H7 (cell line): ENCODE data around the gene SMIM27. TPM values are rescaled to one million over a fixed set of nuclear protein-coding genes. Genes with fewer than 3 reads are reported as not detected.
"Not testable (repeated sequence)": the region's sequence is repeated elsewhere in the genome, so short reads cannot be mapped to it uniquely, and the experiment has no call there.

Experiments
- DNase-seq: peaks from one replicate; pipeline ENCODE4 v3.0.0; 2012
- H3K27me3 ChIP-seq: 2 replicates; pipeline ENCODE4 v1.6.0; 2011; ENCODE audit warnings: mild to moderate bottlenecking, low read length; ENCODE audit not compliant: control insufficient read depth, insufficient read depth
- H3K36me3 ChIP-seq: replicated peaks from 2 replicates; pipeline ENCODE4 v1.5.1; 2011; ENCODE audit warnings: low read length; ENCODE audit not compliant: control insufficient read depth, insufficient read depth
- H3K4me3 ChIP-seq: 2 replicates; pipeline ENCODE4 v1.5.1; 2011; ENCODE audit warnings: low read depth, mild to moderate bottlenecking, control low read depth, low read length, moderate library complexity; ENCODE audit not compliant: insufficient read depth
- total RNA-seq: library from RNA; depleted of rRNA; stranded (reverse); fragments of >200 nt; shearing (Covaris generic); gene quantifications from 2 replicates; pipeline ENCODE4 v1.2.3, GENCODE V29; 2014

SMIM27 gene
- total RNA-seq, 1 experiment from 2014 or later = 16.7 TPM

DNA sequence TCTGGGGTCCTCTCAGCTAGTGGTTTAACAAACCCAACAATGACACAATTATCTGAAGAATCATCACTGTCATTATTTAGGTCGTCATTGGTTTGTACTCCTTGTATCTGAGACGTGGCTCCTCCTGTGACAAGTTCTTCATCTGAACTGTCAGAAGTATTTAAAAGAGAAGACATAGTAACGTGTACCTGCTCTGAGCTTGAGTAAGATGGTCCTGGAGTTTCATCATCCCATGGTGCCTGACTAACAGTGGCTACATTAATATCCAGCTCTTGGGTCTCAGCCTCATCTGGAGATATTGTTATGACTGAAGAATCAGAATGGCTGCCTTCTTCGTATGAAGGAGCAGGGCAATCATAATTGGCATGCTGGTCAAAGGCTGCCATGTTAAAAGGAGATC lies 9.1 kb upstream of the SMIM27 start:
- DNase-seq = no peak
- Histone ChIP-seq H3K4me3 (no peak overlapping the region), H3K36me3 (peaks cover 9% of the 10 kb centered on the region), H3K27me3 (no peaks in the 10 kb centered on the region)

DNA sequence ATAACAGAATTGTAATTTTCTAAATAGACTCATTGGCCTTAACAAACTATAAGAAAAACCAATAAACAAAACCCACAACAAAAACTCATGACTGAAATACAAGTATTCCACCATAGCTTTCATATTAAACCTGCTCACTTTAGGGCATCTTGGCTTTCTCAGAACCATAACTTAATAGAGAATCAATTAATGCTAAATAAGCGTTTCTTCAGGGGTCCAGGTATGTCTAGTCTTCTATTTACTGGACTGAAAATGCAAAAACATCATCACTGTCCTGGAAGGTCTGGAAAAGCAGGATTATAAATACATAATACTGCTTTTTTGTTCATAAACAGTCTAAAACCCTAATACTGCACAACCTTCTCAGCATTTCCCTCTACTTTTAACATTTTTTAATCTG lies 6.2 kb upstream of the SMIM27 start:
- H3K27me3 ChIP-seq = no peaks in the 10 kb centered on the region
- no peak for DNase-seq
- H3K4me3 ChIP-seq = no peak overlapping the region
- peaks cover 9% of the 10 kb centered on the region for H3K36me3 ChIP-seq

DNA sequence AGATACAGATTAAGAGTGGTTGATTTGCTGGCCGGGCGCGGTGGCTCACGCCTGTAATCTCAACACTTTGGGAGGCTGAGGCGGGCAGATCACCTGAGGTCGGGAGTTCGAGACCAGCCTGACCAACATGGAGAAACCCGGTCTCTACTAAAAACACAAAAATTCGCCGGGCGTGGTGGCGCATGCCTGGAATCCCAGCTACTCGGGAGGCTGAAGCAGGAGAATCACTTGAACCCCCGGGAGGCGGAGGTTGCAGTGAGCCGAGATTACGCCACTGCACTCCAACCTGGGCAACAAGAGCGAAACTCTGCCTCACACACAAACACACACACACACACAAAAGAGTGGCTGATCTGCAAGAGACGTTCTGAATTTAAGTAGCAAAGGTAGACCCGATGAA lies 3.9 kb upstream of the SMIM27 start:
- H3K4me3 ChIP-seq, DNase-seq, H3K27me3 ChIP-seq, H3K36me3 ChIP-seq: not testable (repeated sequence)

DNA sequence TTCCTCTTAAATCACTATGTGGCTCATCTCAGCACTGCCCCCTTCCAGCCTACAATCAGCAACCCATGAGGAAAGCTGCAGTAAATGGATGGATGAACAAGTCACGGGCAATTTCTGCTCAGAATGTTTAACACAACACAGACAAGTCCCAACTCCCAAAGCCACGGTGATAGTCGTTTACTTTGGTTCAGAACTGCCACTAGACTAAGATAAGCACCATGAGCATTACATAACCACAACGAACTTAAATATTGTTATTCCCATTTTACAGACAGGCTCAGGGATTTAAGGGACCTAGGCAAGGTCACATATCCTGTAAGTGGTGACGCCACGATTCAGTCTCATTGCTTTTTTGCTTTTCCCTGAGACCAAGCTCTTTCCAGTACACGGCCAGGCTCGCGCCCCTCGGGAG lies 2.0 kb upstream of the SMIM27 start:
- Histone ChIP-seq H3K36me3 (no peaks in the 10 kb centered on the region), H3K27me3 (no peaks in the 10 kb centered on the region), H3K4me3 (peak overlapping the region; percentile 94)
- peak; percentile 50 for DNase-seq

DNA sequence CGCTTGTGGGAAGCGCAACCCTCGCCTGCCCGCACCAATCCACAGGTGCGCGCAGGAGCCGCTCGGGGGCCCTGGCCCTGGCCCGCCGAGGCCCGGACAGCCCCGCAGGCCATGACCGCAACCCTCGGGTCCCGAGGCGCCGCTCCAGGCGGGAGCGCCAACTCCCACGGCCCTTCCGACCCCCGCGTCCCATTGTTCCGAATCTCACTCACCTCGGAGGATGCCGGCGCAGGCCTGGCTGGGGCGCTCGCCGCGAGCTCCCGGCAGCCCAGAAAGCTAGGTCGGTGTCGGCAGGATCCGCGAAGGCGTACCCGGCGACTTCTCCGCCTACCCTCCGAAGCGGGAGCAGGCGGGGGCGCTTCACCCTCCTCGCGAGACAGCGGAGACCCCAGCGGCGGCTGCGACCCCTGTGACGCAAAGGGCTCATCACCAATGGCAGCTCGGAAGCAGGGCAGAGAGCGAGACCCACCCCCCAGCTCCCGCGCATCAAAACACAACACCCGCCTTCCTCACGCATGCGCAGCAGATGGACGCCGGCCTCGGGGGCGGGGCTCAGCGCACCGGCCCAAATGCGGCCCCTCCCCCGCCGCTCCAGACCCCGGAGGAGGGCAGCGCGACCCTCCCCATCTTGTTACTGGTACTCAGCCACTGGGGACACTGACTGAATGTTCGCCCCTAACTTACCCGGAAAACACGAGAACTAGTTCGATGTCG lies 1.4 kb upstream of the SMIM27 start:
- H3K36me3 ChIP-seq = no peaks in the 10 kb centered on the region
- H3K27me3 ChIP-seq = no peaks in the 10 kb centered on the region
- H3K4me3 ChIP-seq = peak overlapping the region; percentile 94
- peak; percentile 98 for DNase-seq

DNA sequence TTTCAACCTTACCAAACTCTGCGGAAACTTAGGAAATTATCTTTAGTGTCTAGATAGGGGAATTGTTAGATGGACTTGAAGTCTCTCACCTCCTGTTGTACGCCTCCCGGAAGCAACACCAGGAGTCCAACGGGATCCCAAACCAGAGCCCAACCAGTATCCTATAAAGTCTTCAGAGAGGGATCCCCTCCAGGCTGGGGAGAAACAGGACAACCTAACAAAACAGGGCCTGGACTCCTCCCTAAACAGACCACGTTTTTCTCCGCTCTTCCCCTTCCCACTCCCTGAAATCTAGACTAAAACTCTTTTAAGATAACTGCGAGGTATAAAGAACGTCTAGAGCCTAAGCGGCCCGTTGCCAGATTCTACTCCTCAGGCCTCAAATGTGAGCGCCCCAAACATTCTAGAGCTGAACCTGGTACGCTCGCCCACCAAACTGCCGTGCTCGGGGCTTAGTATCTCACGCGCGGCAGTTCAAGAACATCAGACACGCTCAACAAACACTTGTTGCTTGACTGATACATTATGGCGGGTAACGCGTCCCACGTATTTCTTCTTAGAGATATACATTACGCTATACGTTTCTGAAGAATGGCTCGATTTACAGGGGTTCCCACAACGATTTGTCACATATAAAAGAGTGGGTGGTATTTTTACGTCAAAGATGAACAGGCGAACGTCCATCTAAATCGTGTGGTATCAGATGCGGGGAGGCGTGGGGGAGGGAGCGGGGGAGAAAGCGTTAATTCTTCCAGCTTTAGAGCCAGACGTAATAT lies 663 bp upstream of the SMIM27 start:
- no peaks in the 10 kb centered on the region for H3K27me3 ChIP-seq
- peak; percentile 35 for DNase-seq
- H3K36me3 ChIP-seq = no peaks in the 10 kb centered on the region
- peak overlapping the region; percentile 94 for H3K4me3 ChIP-seq

DNA sequence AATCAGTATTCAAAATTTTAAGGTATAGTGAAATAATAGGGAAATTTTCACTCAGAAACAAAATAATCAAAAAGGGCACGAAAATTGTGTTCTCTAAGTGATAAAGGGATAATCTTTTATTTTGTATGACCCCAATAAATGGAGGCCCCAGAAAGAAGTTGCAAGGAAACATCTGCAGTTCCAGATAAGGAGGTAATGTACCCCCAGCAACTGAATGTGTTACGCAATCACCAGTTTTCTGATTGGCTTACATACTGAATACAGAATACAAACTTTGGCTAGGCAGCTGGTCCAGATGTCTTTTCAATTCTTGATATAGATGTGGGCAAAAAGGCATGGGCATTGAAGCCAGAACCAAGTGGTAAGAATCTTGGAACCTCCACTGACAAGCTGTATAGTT lies 2.0 kb downstream of the SMIM27 start:
- DNase-seq = no peak
- no peaks in the 10 kb centered on the region for H3K27me3 ChIP-seq
- H3K36me3 ChIP-seq = no peaks in the 10 kb centered on the region
- no peak overlapping the region for H3K4me3 ChIP-seq

DNA sequence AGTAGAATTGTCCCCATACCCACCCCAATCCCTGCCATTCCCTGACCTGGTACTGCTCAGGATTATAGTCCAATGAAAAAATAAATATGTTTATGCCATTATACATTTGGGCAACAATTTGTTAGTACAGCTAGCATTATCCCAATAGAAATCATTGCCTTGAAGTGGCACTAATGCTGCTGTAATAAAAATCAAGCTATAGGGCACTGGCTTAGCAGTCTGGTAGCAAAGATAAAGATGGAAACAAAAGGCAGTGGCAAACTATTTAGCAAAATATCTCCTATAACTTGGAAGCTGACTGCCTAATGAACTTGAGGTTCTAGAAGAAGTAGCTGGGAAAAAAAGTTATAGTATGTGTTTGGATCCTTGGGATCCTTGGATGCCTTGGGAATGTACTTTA lies 2.5 kb downstream of the SMIM27 start:
- no peak for DNase-seq
- no peak overlapping the region for H3K4me3 ChIP-seq
- H3K27me3 ChIP-seq = no peaks in the 10 kb centered on the region
- H3K36me3 ChIP-seq = no peaks in the 10 kb centered on the region

DNA sequence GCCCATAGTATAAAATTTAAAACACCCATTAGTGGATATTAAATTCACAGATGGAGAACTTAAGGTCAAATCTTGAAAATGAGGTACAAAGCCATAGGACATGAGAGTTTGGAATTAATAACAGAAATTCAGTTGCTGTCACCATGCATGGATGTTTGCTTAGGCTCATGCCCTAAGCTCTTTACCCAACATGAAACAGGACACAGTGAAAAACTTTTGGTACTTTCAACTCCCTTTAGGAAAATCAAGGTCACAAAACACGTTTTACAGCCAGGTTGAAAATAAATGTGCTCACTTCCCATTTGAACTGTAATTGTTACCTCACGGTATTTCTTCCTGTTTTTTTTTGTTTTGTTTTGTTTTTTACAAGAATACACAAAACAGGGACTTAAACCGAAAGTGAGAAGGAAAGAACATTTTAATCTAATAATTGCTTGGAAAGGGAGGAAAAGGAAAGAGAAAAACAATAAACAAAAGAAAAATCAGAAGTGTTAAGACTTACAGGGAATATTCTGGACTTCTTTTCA lies 6.3 kb downstream of the SMIM27 start:
- Histone ChIP-seq H3K36me3 (no peaks in the 10 kb centered on the region), H3K27me3 (no peaks in the 10 kb centered on the region)

DNA sequence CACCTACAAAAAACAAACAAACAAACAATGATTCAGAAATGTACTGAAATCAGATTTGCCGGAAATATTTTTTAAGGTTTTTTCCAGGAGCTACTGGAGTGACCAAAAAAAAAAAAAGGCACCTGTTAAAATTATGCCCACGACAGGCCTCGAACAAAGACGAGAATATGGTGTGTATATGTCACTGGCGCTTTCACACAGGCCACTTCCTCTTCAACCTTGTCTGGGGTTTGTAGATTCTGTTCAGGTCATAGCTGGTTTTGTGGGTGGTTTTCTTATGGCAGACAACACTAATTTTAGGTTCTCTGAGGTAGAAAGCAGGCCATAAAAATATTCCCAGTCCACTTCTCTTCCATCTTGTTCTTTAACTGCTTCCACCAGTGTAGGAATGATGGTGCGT lies 13.8 kb downstream of the SMIM27 start:
- no peaks in the 10 kb centered on the region for H3K27me3 ChIP-seq
- no peak overlapping the region for H3K4me3 ChIP-seq
- no peak for DNase-seq
- H3K36me3 ChIP-seq = peaks cover 6% of the 10 kb centered on the region

More for the DNA sequence above, 6.3 kb downstream of the SMIM27 start:
- no peak overlapping the region for H3K4me3 ChIP-seq
- DNase-seq = no peak

DNA sequence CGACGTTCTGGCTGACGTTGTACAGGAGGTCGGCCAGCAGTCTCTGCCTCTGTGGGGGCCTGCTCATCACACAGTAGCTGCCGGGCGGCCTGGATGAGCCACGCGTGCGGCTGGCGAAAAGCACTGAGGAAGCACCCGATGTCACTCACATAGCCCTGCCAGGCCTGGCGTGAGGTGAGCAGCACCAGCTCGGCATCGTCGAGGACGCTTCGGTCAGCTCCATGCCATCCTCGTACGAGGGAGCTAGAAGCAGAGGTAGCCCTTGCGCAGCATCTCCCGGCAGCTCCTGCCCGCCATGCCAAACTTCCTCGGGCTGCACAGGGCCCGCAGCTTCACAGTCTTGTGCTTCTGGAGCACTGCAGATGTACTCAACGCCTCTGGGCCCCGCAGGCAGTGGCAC lies 14.6 kb downstream of the SMIM27 start:
- DNase-seq = no peak

DNA sequence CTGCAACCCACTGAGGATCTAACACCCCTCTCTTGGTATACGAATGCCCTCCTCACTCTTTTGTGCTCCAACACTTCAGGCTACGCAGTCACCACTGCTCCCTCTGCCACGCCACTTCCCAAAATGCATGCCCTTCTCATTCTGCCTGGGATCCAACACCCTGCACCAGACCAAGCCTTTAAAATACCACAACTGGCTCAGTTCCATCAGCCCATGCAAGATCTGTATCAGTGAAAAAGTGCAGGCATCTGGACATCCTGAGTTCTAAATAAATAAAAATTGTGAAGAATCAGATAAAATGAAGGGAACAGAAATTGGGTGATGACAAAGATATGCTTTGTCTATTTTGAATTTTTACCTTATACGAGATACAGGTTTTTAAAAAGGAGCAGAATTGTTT lies 18.1 kb downstream of the SMIM27 start:
- no peak for DNase-seq
- Histone ChIP-seq H3K4me3 (no peak overlapping the region), H3K27me3 (no peaks in the 10 kb centered on the region), H3K36me3 (peaks cover 5% of the 10 kb centered on the region)

More for the DNA sequence above, 14.6 kb downstream of the SMIM27 start:
- no peaks in the 10 kb centered on the region for H3K27me3 ChIP-seq
- peaks cover 6% of the 10 kb centered on the region for H3K36me3 ChIP-seq
- H3K4me3 ChIP-seq = no peak overlapping the region

DNA sequence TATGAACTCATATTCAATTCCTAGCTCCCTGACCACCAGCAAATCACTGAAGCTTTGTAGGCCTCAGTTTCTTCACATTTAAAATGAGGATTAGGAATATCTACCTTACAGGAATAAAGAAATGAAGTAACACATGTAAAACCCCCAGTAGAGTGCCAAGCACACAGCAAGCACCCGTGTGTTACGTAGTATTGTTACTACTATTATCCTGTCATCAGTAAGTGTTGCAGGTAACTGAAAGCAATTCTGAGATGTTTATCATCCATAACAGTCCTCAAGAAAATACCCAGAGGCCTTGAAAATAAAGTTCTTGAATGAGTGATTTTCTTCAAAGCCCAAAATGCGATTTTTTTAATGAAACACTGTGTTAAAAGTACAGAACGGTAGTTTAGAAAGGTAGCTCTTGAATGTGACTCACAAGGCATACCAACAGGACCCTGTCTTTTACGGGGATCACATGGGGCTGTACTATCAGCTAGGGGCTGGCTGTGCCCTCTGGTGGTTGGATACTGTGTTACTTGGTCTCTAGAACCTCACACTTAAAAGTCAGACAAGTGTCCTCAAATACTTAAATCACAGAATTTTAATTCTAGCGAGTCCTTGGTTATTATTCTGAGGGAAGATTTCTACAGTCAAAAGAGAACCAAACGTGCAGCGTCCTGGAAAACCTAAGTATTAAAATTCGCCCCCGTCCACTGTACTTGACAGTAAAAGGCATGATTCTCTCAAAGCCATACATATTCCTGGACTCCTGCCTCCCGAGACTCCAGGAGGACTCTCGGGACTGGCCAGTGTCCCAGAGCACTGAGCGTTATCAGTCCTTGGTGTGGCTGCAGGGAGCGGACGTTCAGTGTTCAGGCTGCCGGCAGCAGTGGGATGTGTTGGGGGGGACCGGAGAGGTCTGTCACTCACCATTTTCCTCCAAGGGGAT lies 20.1 kb downstream of the SMIM27 start:
- peak; percentile 87 for DNase-seq
- Histone ChIP-seq H3K27me3 (no peaks in the 10 kb centered on the region), H3K36me3 (peaks cover 2% of the 10 kb centered on the region), H3K4me3 (peak overlapping the region; percentile 77)

DNA sequence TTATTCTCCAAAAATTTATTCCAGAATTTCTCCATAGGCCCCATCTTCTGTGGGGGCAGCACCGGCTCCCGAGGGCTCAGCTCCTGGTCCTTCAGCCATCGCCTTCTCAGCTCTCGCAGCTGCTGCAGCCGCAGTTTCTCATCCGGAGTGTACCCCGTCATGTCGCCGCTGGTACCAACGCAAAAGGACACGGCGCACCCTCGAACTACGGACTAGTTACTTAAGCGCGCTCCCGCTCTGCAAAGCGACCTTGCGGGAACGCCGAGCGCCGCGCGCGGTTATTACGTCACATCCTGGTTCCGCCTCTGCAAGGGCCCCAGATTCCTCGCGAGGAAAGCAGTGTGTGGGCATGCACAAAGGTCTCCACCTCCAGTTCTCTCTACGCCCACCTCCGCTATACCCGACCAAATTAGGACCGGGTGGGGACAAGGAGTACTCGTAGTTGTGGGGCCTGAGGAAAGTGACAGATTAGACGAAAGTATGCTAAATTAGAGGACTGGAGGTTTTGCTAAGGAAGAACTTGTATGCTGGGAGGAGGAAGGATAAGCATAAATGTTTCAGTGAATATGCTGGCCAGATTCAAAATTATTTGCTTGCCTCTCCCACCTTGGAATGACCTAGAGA lies 20.9 kb downstream of the SMIM27 start, which contains the start of gene NDUFB6:
TSS of gene NDUFB6 (minus strand) at position 260 of the 624 bp plus-strand sequence. CDS start at position 161, 99 bp downstream.
- H3K27me3 ChIP-seq = no peaks in the 10 kb centered on the region
- peak; percentile 89 for DNase-seq

More for the DNA sequence above, 20.9 kb downstream of the SMIM27 start, which contains the start of gene NDUFB6:
- Histone ChIP-seq H3K36me3 (peaks cover 2% of the 10 kb centered on the region; the same call in 1 of the 2 replicates), H3K4me3 (peak within 1 kb of the TSS; percentile 77)
